ENCODE data around the gene UMAD1. TPM values are rescaled to one million over a fixed set of nuclear protein-coding genes. Genes with fewer than 3 reads are reported as not detected.
"Not testable (repeated sequence)": the region's sequence is repeated elsewhere in the genome, so short reads cannot be mapped to it uniquely, and the experiment has no call there.

UMAD1 gene
- total RNA-seq, 2 donors from 2014 or later = 10.9 to 15.0 TPM

DNA sequence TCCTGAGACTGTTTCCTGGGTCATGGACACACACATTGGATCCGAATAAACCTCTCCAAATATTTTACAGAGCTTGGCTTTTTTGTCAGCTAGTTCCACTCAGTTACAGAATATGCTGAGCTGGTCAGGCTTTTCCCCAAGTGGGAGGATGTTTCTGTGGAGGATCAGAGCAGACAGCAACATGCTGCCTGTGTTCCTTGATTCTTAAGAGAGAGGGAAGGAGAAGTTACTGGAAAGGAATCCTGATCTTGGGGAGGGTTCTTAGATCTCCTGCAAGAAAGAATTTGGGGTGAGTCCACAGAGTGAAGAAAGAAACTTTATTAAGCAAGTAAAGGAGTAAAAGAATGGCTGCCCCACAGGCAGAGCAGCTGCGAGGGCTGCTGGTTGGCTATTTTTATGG lies 154.7 kb downstream of the UMAD1 start:
- H3K27me3 Mint-ChIP-seq = no peaks in the 10 kb centered on the region
- ATAC-seq = no peak
- H3K36me3 Mint-ChIP-seq (ENCODE audit: low read depth) = peaks cover 6% of the 10 kb centered on the region
- H3K4me1 Mint-ChIP-seq = no peaks in the 10 kb centered on the region
- no peak overlapping the region for H3K4me3 Mint-ChIP-seq
- no peak overlapping the region for H3K27ac Mint-ChIP-seq
- no peaks in the 10 kb centered on the region for H3K9me3 ChIP-seq (ENCODE audit: control insufficient read depth, low read length, poor library complexity, severe bottlenecking)
- no peak for DNase-seq

DNA sequence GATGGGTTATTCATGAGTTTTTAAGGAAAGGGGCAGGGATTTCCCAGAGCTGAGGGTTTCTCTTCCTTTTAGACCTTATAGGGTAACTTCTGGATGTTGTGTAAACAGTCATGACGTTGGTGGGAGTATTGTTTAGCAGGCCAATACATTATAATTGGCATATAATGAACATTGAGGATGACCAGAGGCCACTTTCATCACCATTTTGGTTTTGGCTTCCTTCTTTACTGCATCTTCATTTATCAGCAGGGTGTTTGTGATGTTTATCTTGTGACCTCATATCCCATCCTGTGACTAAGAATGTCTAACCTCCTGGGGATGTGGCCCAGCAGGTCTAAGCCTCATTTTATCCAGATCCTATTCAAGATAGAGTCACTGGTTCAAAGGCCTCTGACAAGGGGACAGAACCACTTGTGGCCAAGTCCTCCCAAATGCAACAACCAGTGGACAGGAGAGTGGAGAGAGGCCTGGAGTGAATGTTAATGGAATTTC lies 155.1 kb downstream of the UMAD1 start:
- no peaks in the 10 kb centered on the region for H3K27me3 Mint-ChIP-seq
- no peak for DNase-seq
- H3K9me3 ChIP-seq (ENCODE audit: control insufficient read depth, low read length, poor library complexity, severe bottlenecking) = no peaks in the 10 kb centered on the region
- ATAC-seq = no peak
- H3K4me1 Mint-ChIP-seq = no peaks in the 10 kb centered on the region
- H3K4me3 Mint-ChIP-seq = no peak overlapping the region
- H3K36me3 Mint-ChIP-seq (ENCODE audit: low read depth) = peaks cover 6% of the 10 kb centered on the region
- no peak overlapping the region for H3K27ac Mint-ChIP-seq

DNA sequence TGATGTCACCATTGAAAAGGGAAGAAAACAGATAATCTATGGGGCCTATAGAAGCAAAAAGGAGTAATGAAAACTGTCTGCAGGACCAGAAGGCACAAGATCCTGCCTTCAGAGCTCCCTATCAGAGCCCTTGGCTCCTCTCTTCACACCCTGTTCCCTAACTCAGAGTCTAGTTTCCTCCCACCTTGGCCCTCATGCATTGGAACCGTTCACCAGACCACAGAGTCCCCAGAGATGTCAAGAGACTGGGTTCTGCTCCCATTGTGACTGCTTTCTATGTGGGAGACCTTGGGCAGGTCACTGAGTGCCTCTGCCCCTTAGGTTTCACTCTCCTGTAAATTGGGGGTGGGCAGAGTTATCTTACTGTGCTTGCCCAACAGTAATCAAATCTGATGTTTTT lies 158.0 kb downstream of the UMAD1 start:
- H3K27me3 Mint-ChIP-seq = no peaks in the 10 kb centered on the region
- H3K4me3 Mint-ChIP-seq = no peak overlapping the region

GRCh38 chr7:7799138-7799537 lies 158.6 kb downstream of the UMAD1 start:
- DNase-seq (no peak), ATAC-seq (no peak)
- Mint-ChIP-seq H3K36me3 (ENCODE audit: low read depth) (peaks cover 4% of the 10 kb centered on the region), H3K27ac (no peak overlapping the region), H3K4me3 (no peak overlapping the region), H3K4me1 (no peaks in the 10 kb centered on the region), H3K27me3 (no peaks in the 10 kb centered on the region)
- no peaks in the 10 kb centered on the region for H3K9me3 ChIP-seq (ENCODE audit: control insufficient read depth, low read length, poor library complexity, severe bottlenecking)

More for the DNA sequence above, 158.0 kb downstream of the UMAD1 start:
- Mint-ChIP-seq H3K27ac (no peak overlapping the region), H3K4me1 (no peaks in the 10 kb centered on the region), H3K36me3 (ENCODE audit: low read depth) (peaks cover 2% of the 10 kb centered on the region)
- no peaks in the 10 kb centered on the region for H3K9me3 ChIP-seq (ENCODE audit: control insufficient read depth, low read length, poor library complexity, severe bottlenecking)
- ATAC-seq (no peak), DNase-seq (no peak)

DNA sequence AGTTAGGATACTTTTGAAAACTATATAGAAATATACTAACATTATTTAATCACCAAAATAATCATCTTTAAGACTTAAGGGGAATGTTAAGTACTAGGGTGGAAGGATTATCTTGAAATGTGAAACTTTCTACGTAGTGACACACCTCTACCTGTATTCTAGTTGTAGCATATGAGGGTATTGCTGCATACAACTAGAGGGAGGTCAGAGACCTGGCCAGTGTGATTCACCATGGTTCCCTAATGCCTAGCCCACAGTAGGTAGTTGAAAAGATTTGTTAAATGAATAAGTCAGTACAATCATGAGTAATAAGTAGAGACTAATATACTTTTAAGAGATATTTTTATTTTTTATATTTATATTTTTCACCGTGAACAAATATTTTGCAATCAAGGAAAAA lies 162.0 kb downstream of the UMAD1 start:
- H3K36me3 Mint-ChIP-seq (ENCODE audit: low read depth) = peaks cover 4% of the 10 kb centered on the region
- no peaks in the 10 kb centered on the region for H3K27me3 Mint-ChIP-seq
- H3K4me1 Mint-ChIP-seq = no peaks in the 10 kb centered on the region
- DNase-seq = no peak
- no peak overlapping the region for H3K4me3 Mint-ChIP-seq
- no peaks in the 10 kb centered on the region for H3K9me3 ChIP-seq (ENCODE audit: control insufficient read depth, low read length, poor library complexity, severe bottlenecking)
- H3K27ac Mint-ChIP-seq = no peak overlapping the region
- ATAC-seq = no peak

- H3K27me3 Mint-ChIP-seq = no peaks in the 10 kb centered on the region
- no peak overlapping the region for H3K4me3 Mint-ChIP-seq
- H3K9me3 ChIP-seq (ENCODE audit: control insufficient read depth, low read length, poor library complexity, severe bottlenecking) = no peaks in the 10 kb centered on the region
- no peak overlapping the region for H3K27ac Mint-ChIP-seq
- H3K36me3 Mint-ChIP-seq (ENCODE audit: low read depth) = peaks cover 2% of the 10 kb centered on the region
- no peaks in the 10 kb centered on the region for H3K4me1 Mint-ChIP-seq
- DNase-seq = no peak
- ATAC-seq = no peak
Observed at GRCh38 chr7:7803715-7804178, 163.2 kb downstream of the UMAD1 start.

DNA sequence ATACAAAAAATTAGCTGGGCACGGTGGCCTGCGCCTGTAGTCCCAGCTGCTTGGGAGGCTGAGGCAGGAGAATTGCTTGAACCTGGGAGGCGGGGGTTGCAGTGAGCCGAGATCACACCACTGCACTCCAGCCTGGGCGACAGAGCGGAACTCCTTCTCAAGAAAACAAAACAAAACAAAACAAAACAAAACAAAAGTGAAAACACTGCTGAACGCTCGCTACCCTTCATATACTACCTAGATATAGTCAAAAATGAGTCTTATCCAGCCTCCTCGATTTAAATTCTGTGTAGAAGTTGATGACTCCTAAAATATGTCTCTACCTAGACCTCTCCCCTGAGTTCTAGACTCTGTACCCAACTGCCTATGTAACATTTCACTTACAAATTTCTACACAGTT lies 164.3 kb downstream of the UMAD1 start:
- not testable (repeated sequence) for H3K27ac Mint-ChIP-seq; ATAC-seq; H3K27me3 Mint-ChIP-seq; H3K36me3 Mint-ChIP-seq (ENCODE audit: low read depth); H3K9me3 ChIP-seq (ENCODE audit: control insufficient read depth, low read length, poor library complexity, severe bottlenecking); H3K4me1 Mint-ChIP-seq; DNase-seq; H3K4me3 Mint-ChIP-seq

GRCh38 chr7:7805511-7806153 lies 165.1 kb downstream of the UMAD1 start:
- no peak overlapping the region for H3K27ac Mint-ChIP-seq
- no peaks in the 10 kb centered on the region for H3K27me3 Mint-ChIP-seq
- no peaks in the 10 kb centered on the region for H3K4me1 Mint-ChIP-seq
- peaks cover 2% of the 10 kb centered on the region for H3K36me3 Mint-ChIP-seq (ENCODE audit: low read depth)
- no peak overlapping the region for H3K4me3 Mint-ChIP-seq
- no peak for ATAC-seq
- DNase-seq = no peak
- H3K9me3 ChIP-seq (ENCODE audit: control insufficient read depth, low read length, poor library complexity, severe bottlenecking) = no peaks in the 10 kb centered on the region

GRCh38 chr7:7808156-7808555 lies 167.6 kb downstream of the UMAD1 start:
- no peak for DNase-seq
- peaks cover 2% of the 10 kb centered on the region for H3K36me3 Mint-ChIP-seq (ENCODE audit: low read depth)
- no peaks in the 10 kb centered on the region for H3K9me3 ChIP-seq (ENCODE audit: control insufficient read depth, low read length, poor library complexity, severe bottlenecking)
- H3K4me1 Mint-ChIP-seq = no peaks in the 10 kb centered on the region
- ATAC-seq = no peak
- H3K27ac Mint-ChIP-seq = no peak overlapping the region
- H3K4me3 Mint-ChIP-seq = no peak overlapping the region
- H3K27me3 Mint-ChIP-seq = no peaks in the 10 kb centered on the region

DNA sequence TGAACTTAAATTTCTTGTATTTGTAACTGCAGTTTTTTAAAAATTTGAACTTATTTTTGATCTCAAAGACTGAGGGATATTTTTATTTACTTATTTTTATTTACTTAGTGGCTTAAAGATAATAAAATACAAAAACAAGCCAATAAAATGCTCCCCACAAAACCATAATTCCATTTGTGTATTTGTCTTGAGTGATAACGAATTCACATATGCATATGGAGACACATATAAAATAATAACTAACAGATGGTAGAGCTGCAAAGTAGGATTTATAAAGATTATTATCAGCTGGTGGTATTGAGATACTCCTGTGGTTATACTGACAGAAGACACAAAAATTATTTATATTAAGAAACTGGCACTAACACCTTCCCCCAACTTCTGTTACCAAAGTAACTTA lies 168.1 kb downstream of the UMAD1 start:
- no peak overlapping the region for H3K4me3 Mint-ChIP-seq
- DNase-seq (no peak), ATAC-seq (no peak)
- no peaks in the 10 kb centered on the region for H3K4me1 Mint-ChIP-seq
- H3K27ac Mint-ChIP-seq = no peak overlapping the region
- H3K36me3 Mint-ChIP-seq (ENCODE audit: low read depth) = peaks cover 2% of the 10 kb centered on the region
- H3K27me3 Mint-ChIP-seq = no peaks in the 10 kb centered on the region
- H3K9me3 ChIP-seq (ENCODE audit: control insufficient read depth, low read length, poor library complexity, severe bottlenecking) = no peaks in the 10 kb centered on the region

- peaks cover 6% of the 10 kb centered on the region for H3K4me1 Mint-ChIP-seq
- no peak overlapping the region for H3K27ac Mint-ChIP-seq
- ATAC-seq = no peak
Observed at GRCh38 chr7:7810380-7810779, 169.8 kb downstream of the UMAD1 start.

GRCh38 chr7:7810826-7811225 lies 170.3 kb downstream of the UMAD1 start:
- H3K4me3 Mint-ChIP-seq = no peak overlapping the region
- ATAC-seq = no peak

More at GRCh38 chr7:7810380-7810779, 169.8 kb downstream of the UMAD1 start:
- no peaks in the 10 kb centered on the region for H3K36me3 Mint-ChIP-seq (ENCODE audit: low read depth)
- H3K27me3 Mint-ChIP-seq = no peaks in the 10 kb centered on the region
- no peak for DNase-seq
- no peak overlapping the region for H3K4me3 Mint-ChIP-seq
- H3K9me3 ChIP-seq (ENCODE audit: control insufficient read depth, low read length, poor library complexity, severe bottlenecking) = no peaks in the 10 kb centered on the region

GRCh38 chr7:7812112-7812511 lies 171.6 kb downstream of the UMAD1 start:
- H3K27ac Mint-ChIP-seq = no peak overlapping the region
- H3K27me3 Mint-ChIP-seq = no peaks in the 10 kb centered on the region
- no peak for ATAC-seq

More at GRCh38 chr7:7810826-7811225, 170.3 kb downstream of the UMAD1 start:
- H3K9me3 ChIP-seq (ENCODE audit: control insufficient read depth, low read length, poor library complexity, severe bottlenecking) = no peaks in the 10 kb centered on the region
- Mint-ChIP-seq H3K36me3 (ENCODE audit: low read depth) (no peaks in the 10 kb centered on the region), H3K27me3 (no peaks in the 10 kb centered on the region), H3K4me1 (peaks cover 11% of the 10 kb centered on the region), H3K27ac (no peak overlapping the region)
- no peak for DNase-seq

DNA sequence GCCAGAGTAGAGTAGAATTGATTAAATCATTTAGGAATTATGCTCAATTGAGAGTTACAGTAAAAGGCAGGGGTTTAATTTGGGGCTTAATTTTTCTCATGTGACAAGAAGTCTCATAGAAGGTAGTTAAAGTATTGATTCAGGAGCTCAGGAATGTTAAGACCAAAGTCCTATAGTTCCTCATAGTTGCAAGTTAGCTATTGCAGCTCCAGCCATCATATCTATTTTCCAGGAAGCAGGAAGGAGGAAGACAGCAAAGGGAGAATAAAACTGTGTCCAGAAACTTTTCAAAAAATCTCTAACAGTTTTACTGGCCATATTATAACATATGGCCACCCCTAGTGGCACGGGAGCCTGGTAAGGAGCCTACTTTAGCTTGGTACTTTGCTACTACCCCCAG lies 174.8 kb downstream of the UMAD1 start:
- H3K27ac Mint-ChIP-seq = peak overlapping the region; percentile 83
- peak overlapping the region; percentile 80 for H3K4me3 Mint-ChIP-seq
- no peak for ATAC-seq
- no peaks in the 10 kb centered on the region for H3K9me3 ChIP-seq (ENCODE audit: control insufficient read depth, low read length, poor library complexity, severe bottlenecking)
- no peaks in the 10 kb centered on the region for H3K27me3 Mint-ChIP-seq
- peaks cover 2% of the 10 kb centered on the region for H3K36me3 Mint-ChIP-seq (ENCODE audit: low read depth)
- H3K4me1 Mint-ChIP-seq = peaks cover 30% of the 10 kb centered on the region
- DNase-seq = no peak

More at GRCh38 chr7:7812112-7812511, 171.6 kb downstream of the UMAD1 start:
- Mint-ChIP-seq H3K4me3 (no peak overlapping the region), H3K4me1 (peaks cover 22% of the 10 kb centered on the region), H3K36me3 (ENCODE audit: low read depth) (no peaks in the 10 kb centered on the region)
- no peak for DNase-seq
- no peaks in the 10 kb centered on the region for H3K9me3 ChIP-seq (ENCODE audit: control insufficient read depth, low read length, poor library complexity, severe bottlenecking)
